Hair follicular keratinocyte (primary cell): Measurements from ENCODE around the gene AMT. TPM values are rescaled to one million over a fixed set of nuclear protein-coding genes. Genes with fewer than 3 reads are reported as not detected.

Experiments
- total RNA-seq: library from RNA; depleted of rRNA; stranded (reverse); fragments of >200 nt; gene quantifications from 2 replicates; pipeline ENCODE4 v1.2.3, GENCODE V29; 2015

Gene AMT
- total RNA-seq: 1.9 TPM in 2 replicates

GRCh38 chr3:49422379-49423248, at the start of gene AMT:
Gene AMT (minus strand): TSS chr3:49422473. CDS start chr3:49422450, 23 bp downstream.

GRCh38 chr3:49469936-49470713, 47.9 kb upstream of the AMT start, which contains the start of gene DAG1:
Gene DAG1 (plus strand): TSS chr3:49470267. CDS start chr3:49510535, 40,268 bp downstream.

GRCh38 chr3:49411968-49412631, 10.2 kb downstream of the AMT start, which contains the start of the genes RHOA and TCTA:
Gene RHOA (minus strand): TSS chr3:49411976. CDS start chr3:49375589, 36,387 bp downstream.
Gene TCTA (plus strand): TSS chr3:49412423. CDS start chr3:49412427, 4 bp downstream.

Other genes starting within 250 kb of the AMT start
- 0.70 and 1.0 TPM in 2 replicates for gene C3orf62, start 145.2 kb downstream of the AMT start, total RNA-seq
- 8.3 and 10.0 TPM in 2 replicates for gene USP4, start 82.4 kb downstream of the AMT start, total RNA-seq
- gene GPX1, start 64.1 kb downstream of the AMT start, total RNA-seq: 510 and 536 TPM in 2 replicates
- 376 and 383 TPM in 2 replicates for gene RHOA, start 10.5 kb downstream of the AMT start, total RNA-seq
- gene TCTA, start 10.1 kb downstream of the AMT start, total RNA-seq: 8.2 and 17.5 TPM in 2 replicates
- gene NICN1, start 6.9 kb upstream of the AMT start, total RNA-seq: 2.7 and 6.2 TPM in 2 replicates
- gene DAG1, start 47.8 kb upstream of the AMT start, total RNA-seq: 49.1 and 49.3 TPM in 2 replicates
- under 0.01 and 0.08 TPM in 2 replicates for gene BSN, start 132.0 kb upstream of the AMT start, total RNA-seq